Fibroblast of upper back skin (primary cell): ENCODE measurements around the gene RPTOR.
"Not testable (repeated sequence)": the region's sequence is repeated elsewhere in the genome, so short reads cannot be mapped to it uniquely, and the experiment has no call there.

Experiments
- DNase-seq: peaks from one replicate; pipeline ENCODE4 v3.0.0-alpha.2; 2013

The RPTOR gene

GRCh38 chr17:80726558-80727408 lies 182.1 kb downstream of the RPTOR start:
- DNase-seq: no peak

GRCh38 chr17:80727409-80727755 lies 182.7 kb downstream of the RPTOR start:
- DNase-seq: no peak

GRCh38 chr17:80729016-80729415 lies 184.4 kb downstream of the RPTOR start:
- DNase-seq: no peak

DNA sequence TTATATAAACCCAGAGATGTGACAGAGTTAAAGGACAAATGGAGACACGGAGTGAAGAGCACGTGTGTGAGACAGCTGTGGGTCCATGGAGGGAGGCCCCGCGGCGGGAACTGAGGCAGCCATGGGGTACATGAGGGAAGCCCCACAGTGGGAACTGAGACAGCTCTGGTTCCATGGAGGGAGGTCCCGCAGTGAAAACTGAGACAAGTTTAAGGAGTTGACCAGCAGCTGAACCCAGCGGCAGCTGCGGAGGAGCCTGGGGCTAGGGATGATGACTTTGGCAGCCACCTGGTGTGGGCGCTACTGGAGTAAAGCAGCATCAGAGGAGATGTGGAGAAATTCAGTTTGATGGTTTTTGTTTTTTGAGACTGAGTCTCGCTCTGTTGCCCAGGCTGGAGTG lies 185.1 kb downstream of the RPTOR start:
- DNase-seq: no peak

- no peak for DNase-seq
Measured at GRCh38 chr17:80730739-80731138, 186.1 kb downstream of the RPTOR start.

DNA sequence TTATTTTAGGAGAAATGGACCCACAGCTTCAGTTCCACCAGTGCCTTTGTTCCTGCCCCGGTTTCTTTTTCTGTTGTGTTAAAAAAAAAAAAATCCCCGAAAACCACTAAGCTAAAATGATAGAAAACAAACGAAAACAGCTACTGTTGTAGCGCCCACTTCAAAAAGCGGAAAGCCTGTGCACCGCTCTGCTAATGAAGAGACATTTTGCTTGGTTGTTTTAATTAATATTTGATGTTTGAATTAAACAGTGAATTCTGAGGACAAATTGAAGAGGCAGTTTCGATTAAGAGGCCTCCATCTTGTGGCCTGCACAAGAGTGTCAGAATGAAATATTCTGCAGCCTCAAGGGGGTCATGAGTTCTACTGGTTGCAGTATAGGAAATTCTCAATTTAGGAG lies 186.7 kb downstream of the RPTOR start:
- no peak for DNase-seq

GRCh38 chr17:80732268-80732667 lies 187.6 kb downstream of the RPTOR start:
- peak; percentile 88 for DNase-seq

GRCh38 chr17:80737106-80738019 lies 192.7 kb downstream of the RPTOR start:
- no peak for DNase-seq

GRCh38 chr17:80738020-80738808 lies 193.6 kb downstream of the RPTOR start:
- DNase-seq: no peak

GRCh38 chr17:80738987-80739730 lies 194.5 kb downstream of the RPTOR start:
- DNase-seq: no peak

GRCh38 chr17:80740141-80740540 lies 195.5 kb downstream of the RPTOR start:
- no peak for DNase-seq

DNA sequence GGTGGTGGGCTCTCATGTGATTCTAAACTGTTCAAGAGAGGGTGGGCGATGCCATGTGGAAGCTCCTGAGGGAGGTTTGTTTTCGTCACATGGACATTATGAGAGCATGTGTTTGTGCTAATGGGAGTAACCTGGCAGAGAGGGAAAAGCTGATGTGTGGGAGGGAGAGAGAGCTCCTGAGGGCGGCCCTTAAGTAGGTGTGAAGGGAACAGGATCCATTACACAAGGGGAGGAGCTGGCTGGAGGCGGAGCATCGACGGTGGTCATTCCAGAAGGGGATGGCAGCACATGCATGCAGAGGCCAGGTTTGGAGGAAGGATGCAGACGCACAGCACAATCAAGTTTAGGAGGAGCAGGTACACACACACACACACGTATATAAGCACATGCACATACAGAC lies 197.5 kb downstream of the RPTOR start:
- no peak for DNase-seq

- no peak for DNase-seq
Measured at GRCh38 chr17:80742581-80743180, 198.0 kb downstream of the RPTOR start.

DNA sequence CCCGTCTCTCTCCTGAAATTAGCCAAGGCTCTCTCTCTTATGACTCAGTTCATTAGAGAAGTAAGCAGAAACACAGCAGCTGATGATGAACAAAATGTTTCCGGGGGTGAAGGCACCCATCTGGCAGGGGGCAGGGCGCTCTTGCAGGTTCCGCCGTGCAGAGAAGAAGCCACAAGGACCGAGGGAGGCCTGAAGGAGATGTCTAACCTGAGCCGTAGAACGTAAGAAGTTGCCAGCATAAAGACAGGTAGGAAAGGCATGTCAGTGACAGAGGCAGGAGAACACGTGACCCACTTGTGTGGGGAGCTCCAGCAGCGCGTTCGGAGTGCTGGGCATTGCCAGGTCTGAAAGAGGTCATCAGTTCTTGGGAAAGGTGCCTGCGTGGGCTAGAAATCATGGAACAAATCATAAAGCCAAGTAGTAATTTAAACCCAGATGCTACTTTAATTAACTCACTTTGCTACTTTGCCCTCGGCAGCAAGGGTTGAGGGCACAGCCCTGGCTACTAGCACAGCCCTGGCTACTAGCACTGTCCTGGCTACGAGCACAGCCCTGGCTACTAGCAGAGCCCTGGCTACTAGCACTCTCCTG lies 198.6 kb downstream of the RPTOR start:
- no peak for DNase-seq

- not testable (repeated sequence) for DNase-seq
Measured at GRCh38 chr17:80743973-80744372, 199.3 kb downstream of the RPTOR start.

DNA sequence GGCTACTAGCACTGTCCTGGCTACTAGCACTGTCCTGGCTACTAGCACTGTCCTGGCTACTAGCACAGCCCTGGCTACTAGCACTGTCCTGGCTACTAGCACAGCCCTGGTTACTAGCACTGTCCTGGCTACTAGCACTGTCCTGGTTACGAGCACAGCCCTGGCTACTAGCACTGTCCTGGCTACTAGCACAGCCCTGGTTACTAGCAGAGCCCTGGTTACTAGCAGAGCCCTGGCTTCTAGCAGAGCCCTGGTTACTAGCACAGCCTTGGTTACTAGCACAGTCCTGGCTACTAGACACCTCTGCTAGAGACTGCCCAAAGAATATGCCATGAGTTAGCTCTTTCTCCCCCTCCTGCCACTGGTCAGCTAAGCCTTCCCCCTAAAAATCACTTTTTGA lies 200.1 kb downstream of the RPTOR start:
- DNase-seq: not testable (repeated sequence)

DNA sequence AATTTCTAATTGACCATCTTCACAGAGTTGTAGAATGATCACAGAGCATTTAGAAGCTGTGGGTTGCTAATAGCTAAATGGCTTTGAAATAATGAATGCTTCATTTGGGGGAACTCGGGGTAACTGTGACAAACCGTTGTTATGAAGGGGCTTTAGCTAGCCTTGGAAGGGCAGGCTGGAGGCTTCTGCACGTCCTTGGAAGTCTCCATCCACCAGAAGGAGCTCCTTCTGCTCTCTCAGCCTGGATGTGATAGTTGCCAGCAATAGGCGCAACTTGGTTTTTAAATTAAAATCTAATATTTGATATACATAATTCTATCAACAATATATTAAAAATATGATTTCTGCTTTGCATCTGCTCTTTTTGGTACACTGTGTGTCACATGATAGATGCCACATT lies 200.5 kb downstream of the RPTOR start:
- no peak for DNase-seq

DNA sequence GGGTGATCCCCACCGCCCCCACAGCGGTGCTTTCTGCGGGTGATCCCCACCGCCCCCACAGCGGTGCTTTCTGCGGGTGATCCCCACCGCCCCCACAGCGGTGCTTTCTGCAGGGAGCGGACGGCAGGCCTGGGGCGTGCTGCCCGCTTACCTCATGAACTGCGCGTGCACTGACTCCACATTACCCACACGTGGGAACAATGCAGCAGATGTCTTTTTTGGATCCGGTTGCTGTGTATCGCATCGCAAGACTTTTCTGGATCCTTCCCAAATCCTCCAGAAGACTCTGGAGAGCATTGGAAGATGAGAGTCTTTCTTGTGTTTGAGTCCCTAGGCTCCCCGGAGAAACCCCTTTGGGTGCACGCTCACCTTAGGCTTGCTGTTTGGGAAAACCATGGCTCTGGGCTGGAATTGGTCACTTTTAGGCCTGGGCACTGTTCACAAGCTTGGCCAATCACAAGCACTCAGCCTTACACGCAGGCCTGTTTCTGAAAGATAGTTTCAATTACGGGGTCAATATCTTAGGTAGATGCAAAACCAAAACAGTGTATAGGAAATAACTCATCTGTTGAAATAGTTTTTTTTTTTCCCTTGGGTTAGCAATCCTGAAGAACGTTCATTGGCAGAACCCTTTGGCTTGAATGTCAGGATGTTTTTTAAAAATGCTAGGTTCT lies 201.8 kb downstream of the RPTOR start:
- DNase-seq: no peak

DNA sequence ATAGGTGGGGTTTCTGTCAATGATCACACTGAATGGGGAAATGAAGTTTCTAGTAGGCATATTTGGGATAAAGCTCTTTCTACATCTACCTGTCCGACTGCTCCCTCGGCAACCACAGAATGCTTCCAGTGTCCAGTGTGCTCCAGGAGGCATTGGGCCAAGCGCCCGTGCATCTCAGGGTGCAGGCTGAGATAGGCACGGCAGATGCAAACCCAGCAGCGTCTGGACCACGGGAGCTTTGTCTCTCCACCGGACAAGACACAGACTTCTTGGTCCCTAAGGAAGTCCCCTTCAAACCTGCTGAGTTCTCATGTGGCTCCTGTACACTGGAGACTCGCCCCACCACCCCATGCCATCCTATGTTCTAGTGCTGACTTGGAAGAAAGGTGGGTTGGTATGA lies 202.8 kb downstream of the RPTOR start:
- DNase-seq: no peak

GRCh38 chr17:80749611-80750010 lies 205.0 kb downstream of the RPTOR start:
- DNase-seq: no peak

GRCh38 chr17:80750263-80750662 lies 205.6 kb downstream of the RPTOR start:
- DNase-seq: no peak
